ENCODE measurements around the gene EYS.
"Not testable (repeated sequence)": the region's sequence is repeated elsewhere in the genome, so short reads cannot be mapped to it uniquely, and the experiment has no call there.

The EYS gene

GRCh38 chr6:64539917-64540316, 1167.1 kb downstream of the EYS start:
- FAIRE-seq, result no peak
- no peak for DNase-seq (ENCODE audit: extremely low spot score, insufficient read length, low read depth)

DNA sequence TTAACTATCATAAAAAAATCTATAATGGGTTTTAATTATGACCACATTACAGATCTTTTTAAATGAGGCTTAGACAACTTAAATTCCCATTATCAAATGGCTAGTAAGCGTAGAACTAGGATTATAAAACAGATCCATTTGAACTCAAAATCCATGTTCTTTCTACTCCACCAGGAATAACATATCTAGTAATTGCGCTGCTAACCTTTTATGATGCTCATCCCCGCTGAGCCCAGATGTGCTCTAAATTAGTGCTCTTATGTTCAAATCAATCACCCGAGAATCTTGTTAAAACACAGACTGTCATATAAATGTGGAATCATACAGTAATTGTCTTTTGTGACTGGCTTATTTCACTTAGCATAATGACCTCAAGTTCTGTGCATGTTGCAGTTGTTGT, 1168.3 kb downstream of the EYS start:
- no peak for DNase-seq (ENCODE audit: extremely low spot score, insufficient read length, low read depth)
- FAIRE-seq, result no peak

GRCh38 chr6:64527899-64528298, 1179.1 kb downstream of the EYS start:
- no peak for DNase-seq (ENCODE audit: extremely low spot score, insufficient read length, low read depth)
- no peak for FAIRE-seq

DNA sequence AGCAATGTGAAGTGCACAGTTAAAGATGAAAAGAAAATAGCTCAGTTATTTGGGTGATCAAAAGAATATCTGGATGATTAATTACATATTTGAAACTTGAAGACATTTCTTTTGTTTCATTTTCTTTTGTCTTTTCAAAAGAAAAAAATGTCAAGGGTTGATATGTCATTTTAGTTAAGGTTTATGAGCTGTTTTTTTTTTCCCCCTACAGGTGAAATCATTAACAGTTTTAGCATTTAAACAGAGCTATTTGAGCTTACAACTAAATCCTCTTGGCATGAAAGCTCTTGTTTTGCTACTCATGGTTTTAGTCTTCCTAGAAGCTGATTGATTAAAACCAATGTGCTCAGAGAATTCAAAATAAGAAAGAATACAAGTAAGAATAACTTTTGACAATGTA, 1184.2 kb downstream of the EYS start:
- DNase-seq (ENCODE audit: extremely low spot score, insufficient read length, low read depth) (no peak), FAIRE-seq (no peak)

- DNase-seq (ENCODE audit: extremely low spot score, insufficient read length, low read depth) (no peak), FAIRE-seq (no peak)
Measured at GRCh38 chr6:64520050-64520449, 1187.0 kb downstream of the EYS start.

- FAIRE-seq, result no peak
- no peak for DNase-seq (ENCODE audit: extremely low spot score, insufficient read length, low read depth)
Measured at GRCh38 chr6:64516393-64516792, 1190.6 kb downstream of the EYS start.

- FAIRE-seq, result no peak
Measured at GRCh38 chr6:64507661-64508060, 1199.4 kb downstream of the EYS start.

GRCh38 chr6:64505312-64505711, 1201.7 kb downstream of the EYS start:
- DNase-seq (ENCODE audit: extremely low spot score, insufficient read length, low read depth) (no peak), FAIRE-seq (no peak)

More at GRCh38 chr6:64507661-64508060, 1199.4 kb downstream of the EYS start:
- DNase-seq (ENCODE audit: extremely low spot score, insufficient read length, low read depth), result no peak

GRCh38 chr6:64504503-64504902, 1202.5 kb downstream of the EYS start:
- DNase-seq (ENCODE audit: extremely low spot score, insufficient read length, low read depth) (no peak), FAIRE-seq (no peak)

DNA sequence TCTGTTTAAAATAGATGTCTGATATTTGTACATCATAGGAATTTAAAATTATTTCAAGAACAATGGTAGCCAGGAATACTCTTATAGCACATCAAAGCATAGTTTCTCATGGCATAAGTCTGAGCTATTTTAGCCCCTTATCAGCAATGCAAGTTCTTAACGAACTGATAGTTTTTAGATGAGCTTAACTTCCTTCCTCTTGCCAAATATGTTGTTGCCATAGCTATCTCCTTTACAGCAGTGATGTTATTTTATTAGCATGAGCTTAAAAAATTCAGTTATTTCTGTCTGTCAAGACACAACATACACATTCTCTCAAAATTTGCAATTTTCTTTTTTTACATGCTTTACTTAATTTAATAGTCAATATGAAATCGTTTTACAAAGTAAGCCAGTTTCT, 1204.2 kb downstream of the EYS start:
- FAIRE-seq, result no peak

DNA sequence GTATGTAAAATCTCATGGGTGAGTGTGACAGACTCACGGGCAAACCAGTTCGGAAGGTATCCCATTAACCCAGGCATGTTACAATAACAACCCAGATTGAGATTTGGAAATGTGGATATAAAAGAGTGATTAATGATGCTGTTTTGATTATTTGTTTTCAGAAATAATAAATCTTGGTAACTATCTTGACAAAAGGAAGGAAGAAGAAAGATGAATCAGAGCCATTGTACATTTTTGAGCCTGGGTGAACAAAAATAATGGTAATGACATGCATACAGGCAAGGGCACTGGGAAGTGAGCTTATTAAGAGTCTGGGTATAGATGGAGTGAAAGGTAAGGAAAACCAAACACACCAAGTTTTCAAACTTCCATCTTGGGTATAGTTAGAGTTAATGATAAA, 1209.4 kb downstream of the EYS start:
- DNase-seq (ENCODE audit: extremely low spot score, insufficient read length, low read depth) (no peak), FAIRE-seq (no peak)

More for the DNA sequence above, 1204.2 kb downstream of the EYS start:
- DNase-seq (ENCODE audit: extremely low spot score, insufficient read length, low read depth), result no peak

- no peak for DNase-seq (ENCODE audit: extremely low spot score, insufficient read length, low read depth)
- no peak for FAIRE-seq
Measured at GRCh38 chr6:64489763-64490162, 1217.3 kb downstream of the EYS start.

DNA sequence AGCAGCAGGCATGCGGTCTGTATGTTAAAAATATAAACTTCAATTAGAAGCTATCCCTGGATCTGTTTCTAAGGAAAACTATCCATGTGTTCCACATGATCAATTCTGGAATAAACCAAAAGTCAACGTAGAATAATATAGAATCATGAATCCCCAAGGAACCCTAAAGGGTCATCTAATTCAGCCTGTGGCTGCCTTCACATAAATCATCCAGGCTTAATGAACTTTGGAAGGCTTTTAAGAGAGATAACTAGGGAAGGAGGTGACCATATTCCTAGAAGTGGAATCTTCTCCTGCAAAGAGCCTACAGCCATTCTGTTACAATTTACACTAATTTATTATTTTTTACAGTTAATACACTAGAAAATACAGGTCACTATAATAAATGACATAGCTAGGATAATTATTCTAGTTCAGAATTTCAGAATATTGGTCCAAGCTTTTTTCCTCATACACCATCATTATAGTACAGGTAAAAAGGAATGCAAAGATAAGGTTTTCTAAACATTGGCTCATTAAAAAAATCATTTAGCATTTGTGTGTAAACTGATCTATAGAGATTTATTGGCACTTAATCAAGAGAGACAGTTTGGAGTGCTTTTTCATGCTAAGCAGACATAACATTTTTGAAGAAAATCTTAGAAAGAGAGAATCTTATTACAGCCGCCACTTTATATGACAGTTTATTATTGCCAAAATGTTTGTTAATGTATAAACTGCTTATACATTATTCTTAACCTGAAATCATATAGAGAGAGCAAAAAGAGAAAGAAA, 1220.3 kb downstream of the EYS start:
- FAIRE-seq, result no peak

DNA sequence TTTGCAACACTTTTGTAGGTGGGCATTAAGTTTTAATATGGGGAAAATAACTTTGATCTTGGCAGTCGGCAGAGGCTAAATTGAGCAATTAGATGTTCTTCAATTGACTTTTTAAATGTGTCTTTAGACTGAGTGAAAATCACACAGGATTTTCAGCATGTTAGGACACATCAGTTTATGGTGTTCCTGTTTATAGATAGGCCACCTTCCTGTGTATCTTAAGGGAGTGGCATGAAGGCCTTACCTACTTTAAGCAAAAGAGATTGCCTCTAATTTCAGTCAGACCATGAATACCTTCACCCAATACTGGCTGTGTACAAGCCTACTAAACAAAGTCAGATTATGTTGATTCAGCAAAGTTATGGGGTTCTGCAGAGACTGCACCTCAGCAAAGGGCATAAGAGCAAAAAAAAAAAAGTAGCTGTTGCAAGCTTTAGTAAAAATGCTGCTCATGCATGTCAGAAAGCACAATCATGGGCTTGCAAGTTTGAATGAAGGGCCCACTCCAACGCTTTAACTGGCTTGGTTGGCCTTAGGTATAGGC, 1223.0 kb downstream of the EYS start:
- DNase-seq (ENCODE audit: extremely low spot score, insufficient read length, low read depth), result no peak
- no peak for FAIRE-seq

More for the DNA sequence above, 1220.3 kb downstream of the EYS start:
- DNase-seq (ENCODE audit: extremely low spot score, insufficient read length, low read depth), result no peak

GRCh38 chr6:64482631-64483030, 1224.4 kb downstream of the EYS start:
- DNase-seq (ENCODE audit: extremely low spot score, insufficient read length, low read depth) (no peak), FAIRE-seq (no peak)

DNA sequence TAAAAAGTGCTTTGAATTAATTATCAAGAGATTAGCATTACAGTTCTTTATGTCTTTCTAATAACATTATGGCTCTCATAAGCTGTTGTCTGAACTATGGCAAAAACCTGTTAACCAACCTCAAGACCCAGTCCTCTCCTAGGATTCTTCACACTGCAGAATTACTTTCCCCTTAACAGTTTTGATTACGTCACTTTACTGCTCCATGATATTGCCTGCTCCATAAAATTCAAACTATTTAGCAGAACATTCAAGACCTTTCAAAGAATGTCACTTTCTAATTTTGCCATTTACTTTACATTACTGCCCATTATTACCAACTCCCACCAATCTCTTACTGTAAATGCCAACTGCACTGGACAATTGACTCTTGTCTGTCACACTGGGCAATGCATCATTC, 1227.9 kb downstream of the EYS start:
- DNase-seq (ENCODE audit: extremely low spot score, insufficient read length, low read depth) (no peak), FAIRE-seq (no peak)

GRCh38 chr6:64477391-64477790, 1229.6 kb downstream of the EYS start:
- FAIRE-seq (no peak), DNase-seq (ENCODE audit: extremely low spot score, insufficient read length, low read depth) (no peak)

DNA sequence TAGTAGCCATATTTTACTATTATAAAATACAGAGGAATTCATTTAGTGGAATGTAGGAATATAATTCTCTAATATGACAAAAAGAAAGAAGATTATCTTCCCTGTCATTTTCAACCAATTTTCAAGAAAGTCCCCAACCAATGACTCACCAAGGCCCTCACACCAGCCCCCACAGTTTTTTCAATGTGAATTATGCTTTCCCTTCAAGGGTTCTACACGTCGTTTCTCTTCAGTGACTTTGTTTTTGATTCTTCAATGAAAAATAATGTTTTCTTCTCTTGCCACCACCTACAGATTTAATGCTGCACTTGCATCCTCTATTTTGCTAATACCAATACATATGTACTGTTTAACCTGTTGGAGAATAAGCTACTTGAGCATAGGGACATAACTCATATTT, 1230.1 kb downstream of the EYS start:
- DNase-seq (ENCODE audit: extremely low spot score, insufficient read length, low read depth), result no peak
- FAIRE-seq, result no peak

- not testable (repeated sequence) for FAIRE-seq; DNase-seq (ENCODE audit: extremely low spot score, insufficient read length, low read depth)
Measured at GRCh38 chr6:64469405-64469804, 1237.6 kb downstream of the EYS start.

DNA sequence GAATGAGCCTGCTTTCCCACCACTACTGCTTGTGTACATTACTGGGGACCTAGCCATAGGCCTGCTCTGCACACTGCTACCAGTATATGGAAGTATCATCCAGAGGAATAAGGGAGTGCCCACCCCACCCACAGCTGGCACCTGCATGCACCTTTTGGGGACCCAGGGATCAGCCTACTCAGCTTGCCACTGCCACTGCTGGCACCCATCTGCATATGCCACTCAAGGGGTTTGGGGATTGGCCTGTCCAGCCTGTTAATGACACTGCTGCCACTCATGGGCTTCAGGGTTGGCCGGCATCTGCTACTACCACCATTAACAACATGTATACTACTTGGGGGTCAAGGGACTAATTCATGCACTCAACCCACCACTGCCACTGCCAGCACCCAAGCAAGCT, 1239.4 kb downstream of the EYS start:
- DNase-seq (ENCODE audit: extremely low spot score, insufficient read length, low read depth) (no peak), FAIRE-seq (no peak)

DNA sequence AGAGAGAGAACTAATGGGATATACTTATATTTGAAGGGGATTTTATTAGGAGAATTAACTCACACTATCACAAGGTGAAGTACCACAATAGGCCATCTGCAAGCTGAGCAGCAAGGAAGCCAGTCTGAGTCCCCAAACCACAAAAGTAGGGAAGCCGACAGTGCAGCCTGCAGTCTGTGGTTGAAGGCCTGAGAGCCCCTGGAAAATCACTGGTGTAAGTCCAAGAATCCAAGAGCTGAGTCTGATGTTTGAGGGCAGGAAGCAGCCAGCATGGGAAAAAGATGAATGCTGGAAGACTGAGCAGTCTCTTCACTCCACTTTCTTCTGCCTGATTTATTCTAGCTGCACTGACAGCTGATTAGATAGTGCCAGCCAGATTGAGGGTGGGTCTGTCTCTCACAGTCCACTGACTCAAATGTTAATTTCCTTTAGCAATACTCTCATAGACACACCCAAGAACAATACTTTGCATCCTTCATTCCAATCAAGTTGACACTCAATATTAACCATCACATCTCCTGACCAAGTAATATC, 1247.5 kb downstream of the EYS start:
- DNase-seq (ENCODE audit: extremely low spot score, insufficient read length, low read depth) (no peak), FAIRE-seq (no peak)

DNA sequence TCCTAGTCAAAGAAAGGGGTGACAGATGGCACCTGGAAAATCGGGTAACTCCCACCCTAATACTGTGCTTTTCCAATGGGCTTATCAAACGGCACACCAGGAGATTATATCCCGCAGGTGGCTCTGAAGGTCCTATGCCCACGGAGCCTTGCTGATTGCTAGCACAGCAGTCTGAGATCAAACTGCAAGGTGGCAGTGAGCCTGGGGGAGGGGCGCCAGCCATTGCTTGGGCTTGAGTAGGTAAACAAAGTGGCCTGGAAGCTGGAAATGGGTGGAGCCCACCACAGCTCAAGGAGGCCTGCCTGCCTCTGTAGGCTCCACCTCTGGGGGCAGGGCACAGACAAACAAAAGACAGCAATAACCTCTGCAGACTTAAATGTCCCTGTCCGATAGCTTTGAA, 1258.9 kb downstream of the EYS start:
- FAIRE-seq, result not testable (repeated sequence)

More for the DNA sequence above, 1258.9 kb downstream of the EYS start:
- not testable (repeated sequence) for DNase-seq (ENCODE audit: extremely low spot score, insufficient read length, low read depth)

Measured in GM18507 (cell line).